Activated CD8-positive, alpha-beta T cell treated with anti-CD3 and anti-CD28 coated beads for 36 hours (primary cell): Measurements from ENCODE around the gene UBQLN1. TPM values are rescaled to one million over a fixed set of nuclear protein-coding genes. Genes with fewer than 3 reads are reported as not detected.
"Not testable (repeated sequence)": the region's sequence is repeated elsewhere in the genome, so short reads cannot be mapped to it uniquely, and the experiment has no call there.

Experiments used
- ATAC-seq: fragments of 200-7000 bp; cut with Tn5 transposase; one replicate; pipeline ENCODE4 v1.10.0; 2021; ENCODE audit warnings: mild to moderate bottlenecking, moderate library complexity
- CTCF ChIA-PET: fragments of 350-600 bp; sonication (Branson Sonifier 250); formaldehyde crosslinking; loops from one replicate; lab custom pipeline; 2021; ENCODE audit warnings: antibody characterized with exemption; lab: Charles Lee
- POLR2A ChIA-PET: fragments of 350-600 bp; sonication (Branson Sonifier 250); formaldehyde crosslinking; loops from one replicate; lab custom pipeline; 2021; ENCODE audit warnings: antibody characterized with exemption; lab: Charles Lee
- DNase-seq: peaks from one replicate; pipeline ENCODE4 v3.0.0-alpha.2; 2020
- H3K27ac Mint-ChIP-seq: one replicate; pipeline ENCODE4 v1.8.0; 2021; ENCODE audit warnings: mild to moderate bottlenecking, mixed read lengths
- H3K27me3 Mint-ChIP-seq: one replicate; pipeline ENCODE4 v1.8.0; 2021; ENCODE audit warnings: mixed read lengths
- H3K36me3 Mint-ChIP-seq: one replicate; pipeline ENCODE4 v1.8.0; 2021; ENCODE audit warnings: low read depth, mixed read lengths
- H3K4me1 Mint-ChIP-seq: one replicate; pipeline ENCODE4 v1.8.0; 2021; ENCODE audit warnings: low read depth, mixed read lengths
- H3K4me3 Mint-ChIP-seq: one replicate; pipeline ENCODE4 v1.8.0; 2021; ENCODE audit warnings: mild to moderate bottlenecking, moderate library complexity, mixed read lengths
- H3K9me3 Mint-ChIP-seq: one replicate; pipeline ENCODE4 v1.8.0; 2021; ENCODE audit warnings: mixed read lengths
- CTCF ChIP-seq: fragments of 200-600 bp; IDR thresholded peaks from one replicate; pipeline ENCODE4 v1.8.0; 2022; ENCODE audit warnings: antibody characterized with exemption, mild to moderate bottlenecking
- intact Hi-C: fragments of 100-400 bp; cut with micrococcal nuclease; formaldehyde crosslinking; loops from one replicate; pipeline ENCODE4 v1.10.0; 2022
- total RNA-seq, 2 experiments: library from RNA; stranded (reverse); gene quantifications; one replicate each; pipeline ENCODE4 v1.2.3, GENCODE V29; 2021

The UBQLN1 gene
- total RNA-seq, 2 experiments from 2014 or later, result 80.1 to 92.9 TPM

GRCh38 chr9:83733739-83734138 lies 26.0 kb upstream of the UBQLN1 start:
- H3K4me3 Mint-ChIP-seq, result no peak overlapping the region
- ATAC-seq (no peak), DNase-seq (no peak)
- intact Hi-C loops, result no loop called here
- H3K27ac Mint-ChIP-seq, result no peak overlapping the region
- H3K36me3 Mint-ChIP-seq, result peaks cover 5% of the 10 kb centered on the region
- H3K27me3 Mint-ChIP-seq, result no peaks in the 10 kb centered on the region
- POLR2A ChIA-PET, result no interaction called here
- CTCF ChIA-PET, result no interaction called here
- peaks cover 8% of the 10 kb centered on the region for H3K4me1 Mint-ChIP-seq
- TF ChIP-seq CTCF, result no peak
- H3K9me3 Mint-ChIP-seq, result peaks cover 13% of the 10 kb centered on the region

- H3K4me1 Mint-ChIP-seq, ATAC-seq, H3K4me3 Mint-ChIP-seq, H3K36me3 Mint-ChIP-seq, POLR2A ChIA-PET, H3K9me3 Mint-ChIP-seq, intact Hi-C loops, CTCF ChIA-PET, DNase-seq, H3K27me3 Mint-ChIP-seq, H3K27ac Mint-ChIP-seq: not testable (repeated sequence)
Observed at GRCh38 chr9:83728591-83729368, 21.0 kb upstream of the UBQLN1 start.

- no peak overlapping the region for H3K27ac Mint-ChIP-seq
- no peaks in the 10 kb centered on the region for H3K9me3 Mint-ChIP-seq
- H3K4me3 Mint-ChIP-seq, result no peak overlapping the region
- ATAC-seq (no peak), DNase-seq (no peak)
- intact Hi-C loops, result no loop called here
- CTCF ChIA-PET, result no interaction called here
- no peaks in the 10 kb centered on the region for H3K4me1 Mint-ChIP-seq
- no peaks in the 10 kb centered on the region for H3K27me3 Mint-ChIP-seq
- TF ChIP-seq CTCF, result no peak
- H3K36me3 Mint-ChIP-seq, result no peaks in the 10 kb centered on the region
- POLR2A ChIA-PET, result no interaction called here
Observed at GRCh38 chr9:83724436-83724835, 16.7 kb upstream of the UBQLN1 start.

GRCh38 chr9:83722726-83723495 lies 15.2 kb upstream of the UBQLN1 start:
- Mint-ChIP-seq H3K4me1 (no peaks in the 10 kb centered on the region), H3K9me3 (no peaks in the 10 kb centered on the region), H3K27ac (no peak overlapping the region), H3K4me3 (no peak overlapping the region), H3K36me3 (no peaks in the 10 kb centered on the region), H3K27me3 (no peaks in the 10 kb centered on the region)
- CTCF ChIA-PET, result interaction anchor here (0.9 kb wide), 1 partner anchor 34 kb away, joined by 3 read pairs; no protein-coding TSS in a partner anchor
- DNase-seq (no peak), ATAC-seq (no peak)
- POLR2A ChIA-PET, result interaction anchor here (1.2 kb wide), 1 partner anchor 23 kb away, joined by 3 read pairs; no protein-coding TSS in a partner anchor
- intact Hi-C loops, result no loop called here
- no peak for TF ChIP-seq CTCF

GRCh38 chr9:83721509-83721908 lies 13.8 kb upstream of the UBQLN1 start:
- DNase-seq, result no peak

More at GRCh38 chr9:83721509-83721908, 13.8 kb upstream of the UBQLN1 start:
- TF ChIP-seq CTCF, result no peak
- no peak overlapping the region for H3K27ac Mint-ChIP-seq
- H3K36me3 Mint-ChIP-seq, result no peaks in the 10 kb centered on the region
- no peaks in the 10 kb centered on the region for H3K9me3 Mint-ChIP-seq
- ChIA-PET POLR2A (interaction anchor here (1.3 kb wide), 1 partner anchor 14 kb away, joined by 3 read pairs; the partner anchor contains the start of gene UBQLN1), CTCF (no interaction called here)
- intact Hi-C loops, result no loop called here
- H3K4me1 Mint-ChIP-seq, result no peaks in the 10 kb centered on the region
- H3K27me3 Mint-ChIP-seq, result no peaks in the 10 kb centered on the region
- no peak for ATAC-seq
- no peak overlapping the region for H3K4me3 Mint-ChIP-seq
